WTC11 (cell line): ENCODE data around the gene NDUFA6.

Source experiments
- ATF6 ChIP-seq: sonication (generic); formaldehyde crosslinking; IDR thresholded peaks from 2 replicates; pipeline ENCODE4 v1.8.1; 2023; ENCODE audit warnings: mild to moderate bottlenecking, missing genetic modification reagents
- CTCF ChIP-seq: fragments of 200-600 bp; IDR thresholded peaks from 2 replicates; pipeline ENCODE4 v1.8.0; 2022; ENCODE audit warnings: antibody characterized with exemption
- ELF4 ChIP-seq: sonication (generic); formaldehyde crosslinking; IDR thresholded peaks from 2 replicates; pipeline ENCODE4 v1.8.1; 2022; ENCODE audit warnings: low read depth, mild to moderate bottlenecking, moderate library complexity, missing genetic modification reagents
- GTF2I ChIP-seq: fragments of 250-450 bp; sonication (Bioruptor Pico); conservative IDR thresholded peaks from 2 replicates; pipeline ENCODE4 v1.4.0; 2021; ENCODE audit warnings: mild to moderate bottlenecking
- MAX ChIP-seq: sonication (generic); formaldehyde crosslinking; IDR thresholded peaks from 2 replicates; pipeline ENCODE4 v1.8.0; 2022; ENCODE audit warnings: mild to moderate bottlenecking, missing genetic modification reagents
- NR3C1 ChIP-seq: sonication (generic); formaldehyde crosslinking; conservative IDR thresholded peaks from 2 replicates; pipeline ENCODE4 v1.8.1; 2023; ENCODE audit warnings: low read depth, mild to moderate bottlenecking, missing genetic modification reagents
- PRRX2 ChIP-seq: fragments of 250-450 bp; sonication (Bioruptor Pico); IDR thresholded peaks from 2 replicates; pipeline ENCODE4 v1.8.0; 2021; ENCODE audit warnings: mild to moderate bottlenecking
- ZMAT4 ChIP-seq: fragments of 250-450 bp; sonication (Bioruptor Pico); IDR thresholded peaks from 2 replicates; pipeline ENCODE4 v1.9.0; 2021; ENCODE audit warnings: mild to moderate bottlenecking
- ZNF512 ChIP-seq: sonication (generic); formaldehyde crosslinking; IDR thresholded peaks from 2 replicates; pipeline ENCODE4 v1.8.1; 2022; ENCODE audit warnings: missing genetic modification reagents, borderline replicate concordance

GRCh38 chr22:42073621-42074041, 16.9 kb downstream of the NDUFA6 start:
- TF ChIP-seq GTF2I (CRISPR knock-in tag), result no peak
- no peak for TF ChIP-seq ELF4 (CRISPR knock-in tag)
- TF ChIP-seq CTCF, result no peak
- no peak for TF ChIP-seq ZMAT4 (CRISPR knock-in tag)
- no peak for TF ChIP-seq ZNF512 (CRISPR knock-in tag)
- no peak for TF ChIP-seq MAX (CRISPR knock-in tag)
- no peak for TF ChIP-seq NR3C1 (CRISPR knock-in tag)
- no peak for TF ChIP-seq ATF6 (CRISPR knock-in tag)
- no peak for TF ChIP-seq PRRX2 (CRISPR knock-in tag)
